ENCODE data around the gene LXN. TPM values are rescaled to one million over a fixed set of nuclear protein-coding genes. Genes with fewer than 3 reads are reported as not detected.

LXN gene
- total RNA-seq, 4 donors from 2014 or later, result 0.42 to 5.5 (median 2.2) TPM

DNA sequence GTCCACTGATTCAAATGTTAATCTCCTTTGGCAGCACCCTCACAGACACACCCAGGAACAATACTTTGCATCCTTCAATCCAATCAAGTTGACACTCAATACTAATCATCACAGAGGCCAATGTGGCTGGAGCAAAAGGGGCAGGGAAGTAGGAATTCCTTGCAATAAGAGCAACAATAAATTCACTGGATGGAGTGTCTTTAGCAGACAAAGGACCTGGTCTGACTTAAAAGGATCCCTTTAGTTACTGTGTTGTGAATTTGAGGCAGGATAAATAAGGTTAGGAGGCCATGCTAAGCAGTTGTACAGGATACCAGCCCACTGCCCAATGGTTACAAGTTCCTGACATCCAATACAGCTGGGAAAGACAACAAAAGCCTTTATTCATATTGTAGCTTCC lies 40.5 kb downstream of the LXN start:
- TF ChIP-seq, protein P1, sequence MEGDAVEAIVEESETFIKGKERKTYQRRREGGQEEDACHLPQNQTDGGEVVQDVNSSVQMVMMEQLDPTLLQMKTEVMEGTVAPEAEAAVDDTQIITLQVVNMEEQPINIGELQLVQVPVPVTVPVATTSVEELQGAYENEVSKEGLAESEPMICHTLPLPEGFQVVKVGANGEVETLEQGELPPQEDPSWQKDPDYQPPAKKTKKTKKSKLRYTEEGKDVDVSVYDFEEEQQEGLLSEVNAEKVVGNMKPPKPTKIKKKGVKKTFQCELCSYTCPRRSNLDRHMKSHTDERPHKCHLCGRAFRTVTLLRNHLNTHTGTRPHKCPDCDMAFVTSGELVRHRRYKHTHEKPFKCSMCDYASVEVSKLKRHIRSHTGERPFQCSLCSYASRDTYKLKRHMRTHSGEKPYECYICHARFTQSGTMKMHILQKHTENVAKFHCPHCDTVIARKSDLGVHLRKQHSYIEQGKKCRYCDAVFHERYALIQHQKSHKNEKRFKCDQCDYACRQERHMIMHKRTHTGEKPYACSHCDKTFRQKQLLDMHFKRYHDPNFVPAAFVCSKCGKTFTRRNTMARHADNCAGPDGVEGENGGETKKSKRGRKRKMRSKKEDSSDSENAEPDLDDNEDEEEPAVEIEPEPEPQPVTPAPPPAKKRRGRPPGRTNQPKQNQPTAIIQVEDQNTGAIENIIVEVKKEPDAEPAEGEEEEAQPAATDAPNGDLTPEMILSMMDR (IDR thresholded peaks at IDR 0.05 in 4 of 5, conservative IDR thresholded peaks at IDR 0.05 in 1 of 5), result no peak
- TF ChIP-seq POLR2A (IDR thresholded peaks at IDR 0.05), result no peak
- in situ Hi-C loops (cut with MboI; ENCODE audit: low sequenced_read_pairs in 4 of 4) (loop anchor here in 1 of 4 donors (25.0 kb wide), 1 partner anchor 520 kb away; the partner anchor contains the start of genes RSRC1 and SHOX2), intact Hi-C loops (cut with DNase I; ENCODE audit: low total_unique reads) (no loop called here)
- no peaks in the 10 kb centered on the region for H3K9me3 ChIP-seq
- no peak overlapping the region for H3K27ac ChIP-seq
- no peak overlapping the region for H3K4me3 ChIP-seq
- H3K27me3 ChIP-seq, result no peaks in the 10 kb centered on the region
- no peaks in the 10 kb centered on the region for H3K4me1 ChIP-seq
- no peaks in the 10 kb centered on the region for H3K36me3 ChIP-seq
- DNase-seq (no peak), ATAC-seq (no peak)

- H3K27ac ChIP-seq, result no peak overlapping the region
- H3K4me3 ChIP-seq, result no peak overlapping the region
- in situ Hi-C loops (cut with MboI; ENCODE audit: low sequenced_read_pairs in 4 of 4), result loop anchor here in 1 of 4 donors (25.0 kb wide), 1 partner anchor 514 kb away; the partner anchor contains the start of genes RSRC1 and SHOX2
- no peaks in the 10 kb centered on the region for H3K4me1 ChIP-seq
- DNase-seq, result no peak
- no peaks in the 10 kb centered on the region for H3K27me3 ChIP-seq
- H3K9me3 ChIP-seq, result no peaks in the 10 kb centered on the region
- no peaks in the 10 kb centered on the region for H3K36me3 ChIP-seq
- TF ChIP-seq POLR2A (IDR thresholded peaks at IDR 0.05), result no peak
- TF ChIP-seq, protein P1 (IDR thresholded peaks at IDR 0.05 in 4 of 5, conservative IDR thresholded peaks at IDR 0.05 in 1 of 5), result no peak
- no peak for ATAC-seq
- intact Hi-C loops (cut with DNase I; ENCODE audit: low total_unique reads), result no loop called here
These were observed 46.6 kb downstream of the LXN start for GRCh38 chr3:158625881-158626280.

GRCh38 chr3:158617982-158618875 lies 54.2 kb downstream of the LXN start:
- TF ChIP-seq POLR2A (IDR thresholded peaks at IDR 0.05), result no peak
- TF ChIP-seq, protein P1 (IDR thresholded peaks at IDR 0.05 in 4 of 5, conservative IDR thresholded peaks at IDR 0.05 in 1 of 5), result no peak
- no peaks in the 10 kb centered on the region for H3K4me1 ChIP-seq
- H3K36me3 ChIP-seq, result no peaks in the 10 kb centered on the region
- no peak for DNase-seq
- no peak overlapping the region for H3K27ac ChIP-seq
- H3K4me3 ChIP-seq, result no peak overlapping the region
- intact Hi-C loops (cut with DNase I; ENCODE audit: low total_unique reads) (no loop called here), in situ Hi-C loops (cut with MboI; ENCODE audit: low sequenced_read_pairs in 4 of 4) (no loop called here)
- H3K9me3 ChIP-seq, result no peaks in the 10 kb centered on the region
- no peak for ATAC-seq
- H3K27me3 ChIP-seq, result no peaks in the 10 kb centered on the region

Other genes starting within 250 kb of the LXN start
- gene MLF1, start 101.5 kb downstream of the LXN start, total RNA-seq, result 10 to 100 TPM; 18.4 to 40.8 (median 24.0) TPM
- 10 to 100 TPM; 52.6 to 84.4 (median 76.2) TPM for gene GFM1, start 28.1 kb downstream of the LXN start, total RNA-seq
- gene RARRES1, start 59.8 kb upstream of the LXN start, total RNA-seq, result 10 to 100 TPM in 1 of 4 donors, 1 to 10 TPM in 3; 1.4 to 27.6 (median 4.4) TPM
- gene MFSD1, start 129.4 kb upstream of the LXN start, total RNA-seq, result 10 to 100 TPM; 18.6 to 33.5 (median 25.2) TPM

All from gastrocnemius medialis (tissue), 4 donors.